GM21423 (cell line): ENCODE results near the gene SLC5A2.

Experiments used
- ATAC-seq: cut with Tn5 transposase; IDR thresholded peaks from one replicate; pipeline ENCODE4 v1.9.1; 2021; ENCODE audit warnings: mild to moderate bottlenecking, moderate library complexity; ENCODE audit not compliant: unreplicated experiment

The SLC5A2 gene

GRCh38 chr16:31459687-31460581, 23.0 kb upstream of the SLC5A2 start:
- ATAC-seq: peak; percentile 60

DNA sequence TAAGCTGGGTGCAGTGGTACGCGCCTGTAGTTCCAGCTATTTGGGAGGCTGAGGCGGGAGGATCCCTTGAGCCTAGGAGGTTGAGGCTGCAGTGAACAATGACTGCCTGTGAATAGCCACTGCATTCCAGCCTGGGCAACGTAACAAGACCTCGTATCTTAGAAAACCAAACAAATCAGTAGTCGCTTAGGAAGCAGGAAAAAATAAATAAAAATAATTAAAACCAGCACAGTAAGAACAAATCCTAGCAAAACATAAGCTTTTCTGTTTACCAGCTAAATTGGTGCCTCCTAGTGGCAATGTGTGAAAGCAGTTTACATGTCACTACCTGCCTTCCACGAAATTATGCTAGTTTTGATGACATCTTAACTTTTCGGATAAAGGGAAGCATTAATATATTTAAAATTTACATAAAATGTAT, 22.3 kb upstream of the SLC5A2 start:
- no peak for ATAC-seq

DNA sequence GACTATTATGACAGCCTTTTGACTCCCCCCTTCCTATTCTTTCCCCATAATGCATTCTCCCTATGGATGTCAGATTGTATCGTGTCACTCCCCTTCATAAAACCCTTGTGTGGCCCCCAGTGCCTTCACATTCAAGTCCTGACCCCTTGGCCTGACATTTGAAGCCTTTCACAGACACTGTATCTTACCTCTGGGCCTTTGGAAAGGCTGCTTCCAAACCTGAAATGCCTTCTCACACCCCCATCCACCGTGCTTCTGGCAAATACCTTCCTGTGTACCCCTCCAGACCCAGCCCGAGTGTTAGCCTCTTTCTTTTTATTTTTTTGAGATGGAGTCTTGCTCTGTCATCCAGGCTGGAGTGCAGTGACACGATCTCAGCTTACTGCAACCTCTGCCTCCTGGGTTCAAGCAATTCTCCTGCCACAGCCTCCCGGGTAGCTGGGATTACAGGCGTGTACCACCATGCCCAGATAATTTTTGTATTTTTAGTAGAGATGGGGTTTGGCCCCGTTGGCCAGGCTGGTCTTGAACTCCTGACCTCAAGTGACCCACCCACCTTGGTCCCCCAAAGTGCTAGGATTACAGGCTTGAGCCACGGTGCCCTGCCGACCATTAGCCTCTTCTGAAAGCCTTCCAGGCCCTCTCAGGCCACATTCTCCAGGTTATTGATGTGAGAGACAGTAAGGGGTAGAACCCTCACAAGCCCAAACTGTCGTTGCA, 21.6 kb upstream of the SLC5A2 start:
- ATAC-seq: no peak

DNA sequence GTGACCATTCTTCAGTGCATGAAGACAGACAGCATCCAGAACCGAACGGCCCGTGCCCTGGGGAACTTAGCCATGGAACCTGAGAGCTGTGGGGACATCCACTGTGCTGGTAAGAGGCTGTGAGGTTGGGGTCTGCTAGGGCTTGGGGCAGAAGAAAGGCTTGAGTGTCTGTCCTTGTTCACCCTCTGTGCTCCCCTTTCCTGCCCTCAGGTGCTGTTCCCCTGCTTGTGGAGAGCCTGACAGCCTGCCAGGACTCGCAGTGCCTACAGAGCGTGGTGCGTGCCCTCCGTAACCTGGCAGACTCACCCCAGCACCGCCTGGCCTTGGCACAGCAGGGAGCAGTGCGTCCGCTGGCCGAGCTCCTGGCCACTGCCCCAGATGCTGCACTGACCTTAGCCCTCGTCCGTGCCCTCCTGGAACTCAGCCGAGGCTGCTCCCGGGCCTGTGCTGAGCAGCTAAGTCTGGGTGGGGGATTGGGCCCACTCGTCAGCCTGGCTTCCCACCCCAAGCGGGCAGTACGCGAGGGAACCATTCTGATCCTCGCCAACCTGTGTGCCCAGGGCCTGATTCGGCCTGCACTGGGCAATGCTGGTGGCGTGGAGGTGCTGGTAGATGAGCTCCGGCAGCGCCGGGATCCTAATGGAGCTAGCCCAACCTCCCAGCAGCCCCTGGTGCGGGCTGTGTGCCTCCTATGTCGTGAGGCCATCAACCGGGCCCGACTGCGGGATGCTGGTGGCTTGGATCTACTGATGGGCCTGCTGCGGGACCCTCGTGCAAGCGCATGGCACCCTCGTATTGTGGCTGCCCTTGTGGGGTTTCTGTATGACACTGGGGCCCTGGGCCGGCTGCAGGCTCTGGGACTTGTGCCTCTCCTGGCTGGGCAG, 20.8 kb upstream of the SLC5A2 start:
- no peak for ATAC-seq

GRCh38 chr16:31464348-31464769, 18.6 kb upstream of the SLC5A2 start:
- no peak for ATAC-seq

DNA sequence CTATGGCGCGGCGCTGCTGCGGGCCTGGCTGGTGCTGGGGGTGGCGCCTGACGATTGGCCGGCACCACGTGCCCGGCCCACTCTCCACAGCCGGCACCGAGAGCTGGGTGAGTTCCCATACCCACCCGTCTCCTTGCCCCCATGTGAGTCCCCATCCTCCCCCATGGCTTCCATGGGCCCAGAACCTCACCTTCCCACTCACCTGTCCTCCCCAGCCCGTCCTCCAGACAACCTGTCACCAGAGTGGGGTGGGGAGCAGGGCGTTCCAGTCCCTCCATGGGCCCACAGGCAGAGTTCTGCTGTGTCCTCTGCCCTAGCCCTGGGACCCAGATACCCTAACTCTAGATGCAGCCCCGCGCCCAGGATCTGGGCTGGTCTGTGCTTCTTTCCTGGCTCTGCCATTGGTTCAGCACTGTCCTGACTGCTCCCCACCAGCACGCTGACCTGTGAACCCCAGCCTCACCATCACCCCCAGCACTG, 18.1 kb upstream of the SLC5A2 start:
- ATAC-seq: no peak

DNA sequence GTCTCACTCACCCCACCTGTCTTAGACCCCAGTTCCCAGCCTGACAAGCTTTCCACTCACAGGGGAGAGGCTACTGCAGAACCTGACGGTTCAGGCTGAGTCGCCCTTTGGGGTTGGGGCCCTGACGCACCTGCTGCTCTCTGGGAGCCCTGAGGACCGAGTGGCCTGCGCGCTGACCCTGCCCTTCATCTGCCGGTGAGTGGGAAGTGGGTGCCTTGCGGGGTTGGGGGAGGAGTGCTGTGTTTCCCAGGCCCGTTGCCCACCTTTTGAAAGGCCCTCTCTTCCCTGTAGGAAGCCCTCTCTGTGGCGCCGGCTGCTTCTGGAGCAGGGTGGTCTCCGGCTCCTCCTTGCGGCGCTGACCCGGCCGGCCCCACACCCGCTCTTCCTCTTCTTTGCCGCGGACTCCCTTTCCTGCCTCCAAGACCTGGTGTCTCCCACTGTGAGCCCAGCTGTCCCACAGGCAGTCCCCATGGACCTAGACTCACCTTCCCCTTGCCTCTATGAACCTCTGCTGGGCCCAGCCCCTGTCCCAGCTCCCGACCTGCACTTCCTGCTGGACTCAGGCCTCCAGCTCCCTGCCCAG, 17.0 kb upstream of the SLC5A2 start:
- no peak for ATAC-seq

DNA sequence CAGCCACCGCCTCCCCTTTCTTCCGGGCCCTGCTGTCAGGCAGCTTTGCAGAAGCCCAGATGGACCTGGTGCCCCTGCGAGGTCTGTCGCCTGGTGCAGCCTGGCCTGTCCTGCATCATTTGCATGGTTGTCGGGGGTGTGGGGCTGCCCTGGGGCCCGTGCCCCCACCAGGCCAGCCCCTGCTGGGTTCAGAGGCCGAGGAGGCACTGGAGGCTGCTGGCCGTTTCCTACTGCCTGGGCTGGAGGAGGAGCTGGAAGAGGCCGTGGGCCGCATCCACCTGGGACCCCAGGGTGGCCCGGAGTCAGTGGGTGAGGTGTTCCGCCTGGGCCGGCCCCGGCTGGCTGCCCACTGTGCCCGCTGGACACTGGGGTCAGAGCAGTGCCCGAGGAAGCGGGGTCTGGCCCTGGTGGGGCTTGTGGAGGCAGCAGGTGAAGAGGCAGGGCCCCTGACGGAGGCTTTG, 16.5 kb upstream of the SLC5A2 start:
- ATAC-seq: no peak

GRCh38 chr16:31467151-31467773, 15.7 kb upstream of the SLC5A2 start:
- peak; percentile 73 for ATAC-seq

- ATAC-seq: no peak
These were observed 15.1 kb upstream of the SLC5A2 start for GRCh38 chr16:31467858-31468257.

- no peak for ATAC-seq
These were observed 12.3 kb upstream of the SLC5A2 start for GRCh38 chr16:31470615-31471014.

- ATAC-seq: no peak
These were observed 11.6 kb upstream of the SLC5A2 start for GRCh38 chr16:31471241-31471874.

DNA sequence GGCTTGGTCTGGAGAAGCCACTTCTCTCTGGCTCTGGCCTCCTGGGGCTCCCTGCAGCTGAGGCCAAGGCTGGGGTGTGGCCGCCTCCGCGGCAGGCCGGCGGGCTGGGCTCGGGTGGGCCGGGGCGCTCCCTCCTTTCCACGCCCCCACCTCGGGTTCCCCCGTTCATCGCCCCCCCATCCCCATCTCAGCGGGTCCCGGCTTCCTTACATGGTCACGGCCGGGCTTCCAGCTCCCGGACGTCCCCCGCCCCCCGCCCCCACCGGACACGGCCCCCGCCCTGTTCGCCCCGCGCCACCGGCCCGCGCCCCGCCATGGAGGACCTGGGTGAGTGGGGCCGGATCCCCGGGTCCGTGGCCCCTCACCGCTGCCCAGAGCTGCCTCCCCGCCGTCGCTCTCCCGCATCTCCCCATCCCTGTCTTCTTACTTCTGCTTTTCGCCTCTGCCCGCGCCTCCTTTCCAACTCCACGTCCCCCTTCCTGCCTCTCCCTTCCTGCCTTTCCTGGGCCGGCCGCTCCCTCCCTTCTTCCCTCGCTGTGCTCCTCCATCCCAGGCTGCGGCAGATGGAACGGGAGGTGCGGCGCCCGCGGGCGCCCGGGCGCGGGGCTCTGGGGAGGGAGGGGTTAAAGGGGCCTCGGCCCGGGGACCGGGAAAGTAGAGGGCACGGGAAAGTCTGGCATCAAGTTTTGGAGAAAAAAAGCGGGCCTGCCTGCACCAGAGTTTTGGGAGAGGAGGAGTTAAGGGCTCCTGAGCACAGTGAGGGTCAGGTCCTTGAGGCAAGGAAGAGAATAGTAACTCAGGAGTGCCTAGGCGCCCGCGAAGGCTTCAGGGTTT, 10.8 kb upstream of the SLC5A2 start, which contains the start of gene TGFB1I1:
Gene TGFB1I1 (plus strand): TSS at position 278 of the 834 bp plus-strand sequence. CDS start 37 bp downstream, at position 315.
- ATAC-seq: no peak

GRCh38 chr16:31472709-31473203, 10.2 kb upstream of the SLC5A2 start:
- ATAC-seq: no peak

- ATAC-seq: no peak
These were observed 9.5 kb upstream of the SLC5A2 start for GRCh38 chr16:31473264-31473984.

GRCh38 chr16:31474173-31474714, 8.7 kb upstream of the SLC5A2 start:
- no peak for ATAC-seq
